TTC549 (cell line): ENCODE results near the gene SNX8.
"Not testable (repeated sequence)": the region's sequence is repeated elsewhere in the genome, so short reads cannot be mapped to it uniquely, and the experiment has no call there.

Experiments
- FAIRE-seq: peaks from 2 replicates; lab custom pipeline; 2012; peaks lifted over from hg19 to GRCh38; lab: Jason Lieb, UNC

SNX8 gene

GRCh38 chr7:2326951-2327350 lies 12.7 kb upstream of the SNX8 start:
- no peak for FAIRE-seq

GRCh38 chr7:2325162-2325561 lies 10.9 kb upstream of the SNX8 start:
- FAIRE-seq = no peak

GRCh38 chr7:2321020-2321419 lies 6.8 kb upstream of the SNX8 start:
- no peak for FAIRE-seq

GRCh38 chr7:2317556-2318293 lies 3.5 kb upstream of the SNX8 start:
- no peak for FAIRE-seq

GRCh38 chr7:2316578-2316977 lies 2.3 kb upstream of the SNX8 start:
- FAIRE-seq = no peak

GRCh38 chr7:2315787-2316186 lies 1.5 kb upstream of the SNX8 start:
- no peak for FAIRE-seq

- FAIRE-seq = not testable (repeated sequence)
These were observed 802 bp upstream of the SNX8 start for GRCh38 chr7:2314956-2315530.

- no peak for FAIRE-seq
These were observed 612 bp downstream of the SNX8 start for GRCh38 chr7:2313450-2314208.

- no peak for FAIRE-seq
These were observed 1.8 kb downstream of the SNX8 start for GRCh38 chr7:2312267-2312929.

GRCh38 chr7:2309889-2310331 lies 4.3 kb downstream of the SNX8 start:
- no peak for FAIRE-seq

- FAIRE-seq = no peak
These were observed 6.5 kb downstream of the SNX8 start for GRCh38 chr7:2307690-2308107.

GRCh38 chr7:2306688-2307087 lies 7.6 kb downstream of the SNX8 start:
- FAIRE-seq = no peak

- FAIRE-seq = not testable (repeated sequence)
These were observed 9.0 kb downstream of the SNX8 start for GRCh38 chr7:2305258-2305657.

GRCh38 chr7:2303520-2303919 lies 10.7 kb downstream of the SNX8 start:
- FAIRE-seq = not testable (repeated sequence)

- not testable (repeated sequence) for FAIRE-seq
These were observed 11.4 kb downstream of the SNX8 start for GRCh38 chr7:2302743-2303397.

- no peak for FAIRE-seq
These were observed 12.8 kb downstream of the SNX8 start for GRCh38 chr7:2301511-2301863.

GRCh38 chr7:2299870-2300512 lies 14.2 kb downstream of the SNX8 start:
- no peak for FAIRE-seq

- no peak for FAIRE-seq
These were observed 15.0 kb downstream of the SNX8 start for GRCh38 chr7:2299131-2299829.

GRCh38 chr7:2296832-2297231 lies 17.4 kb downstream of the SNX8 start:
- no peak for FAIRE-seq

- no peak for FAIRE-seq
These were observed 18.2 kb downstream of the SNX8 start for GRCh38 chr7:2295936-2296620.

- FAIRE-seq = no peak
These were observed 23.4 kb downstream of the SNX8 start for GRCh38 chr7:2290877-2291276.
